Fibroblast of lung (primary cell): ENCODE measurements around the gene SOX30. TPM values are rescaled to one million over a fixed set of nuclear protein-coding genes. Genes with fewer than 3 reads are reported as not detected.

Experiments
- DNase-seq, 2 donors: peaks; one replicate each; pipeline versions ENCODE4 v3.0.0 to v3.0.0-alpha.2; 2010; ENCODE audit warnings: low read depth in 2 of 2
- H2AFZ ChIP-seq: 2 replicates; pipeline ENCODE4 v1.5.1; 2012; ENCODE audit warnings: low read length, control low read depth, inconsistent platforms
- H3K27ac ChIP-seq: 2 replicates; pipeline ENCODE4 v1.5.1; 2011; ENCODE audit warnings: low read length, control low read depth; ENCODE audit not compliant: insufficient read depth
- H3K27me3 ChIP-seq: 2 replicates; pipeline ENCODE4 v1.5.1; 2011; ENCODE audit warnings: mild to moderate bottlenecking, low read length; ENCODE audit not compliant: control insufficient read depth, insufficient read depth
- H3K36me3 ChIP-seq: 2 replicates; pipeline ENCODE4 v1.5.1; 2011; ENCODE audit warnings: low read length; ENCODE audit not compliant: control insufficient read depth, insufficient read depth
- H3K4me1 ChIP-seq: 2 replicates; pipeline ENCODE4 v1.5.1; 2011; ENCODE audit warnings: low read length; ENCODE audit not compliant: control insufficient read depth, insufficient read depth; ENCODE audit errors: extremely low read depth
- H3K4me2 ChIP-seq: 2 replicates; pipeline ENCODE4 v1.5.1; 2011; ENCODE audit warnings: low read length, control low read depth; ENCODE audit not compliant: insufficient read depth; ENCODE audit errors: extremely low read depth
- H3K4me3 ChIP-seq, 4 experiments: fragments of 200-600 bp in 1 of 4; sonication (generic) in 1 of 4; replicated peaks in 1 of 4; 2 replicates each; pipeline ENCODE4 v1.5.1; 2011 to 2016; ENCODE audit warnings: low read length in 4 of 4, low read depth in 3 of 4, mild to moderate bottlenecking in 3 of 4, control low read depth in 2 of 4, inconsistent platforms in 1 of 4, mixed read lengths in 1 of 4; ENCODE audit not compliant: insufficient read depth in 1 of 4; ENCODE audit errors: control extremely low read depth in 1 of 4
- H3K79me2 ChIP-seq: 2 replicates; pipeline ENCODE4 v1.5.1; 2012; ENCODE audit warnings: mild to moderate bottlenecking, low read length, inconsistent platforms; ENCODE audit not compliant: control insufficient read depth, insufficient read depth
- H3K9ac ChIP-seq: 2 replicates; pipeline ENCODE4 v1.5.1; 2011; ENCODE audit warnings: mild to moderate bottlenecking, low read length, control low read depth; ENCODE audit not compliant: insufficient read depth
- H3K9me3 ChIP-seq: 2 replicates; pipeline ENCODE4 v1.5.1; 2012; ENCODE audit warnings: low read depth, low read length; ENCODE audit not compliant: control insufficient read depth, insufficient read depth
- H4K20me1 ChIP-seq: 2 replicates; pipeline ENCODE4 v1.5.1; 2011; ENCODE audit warnings: low read length; ENCODE audit not compliant: control insufficient read depth, insufficient read depth; ENCODE audit errors: extremely low read depth
- CTCF ChIP-seq, 2 donors: IDR thresholded peaks in 1 of 2; conservative IDR thresholded peaks in 1 of 2; 1 replicate in 1 of 2; 2 replicates in 1 of 2; pipeline ENCODE4 v1.5.1; 2011 to 2012; ENCODE audit warnings: low read length in 2 of 2, control low read depth in 1 of 2, inconsistent platforms in 1 of 2, low read depth in 1 of 2, mild to moderate bottlenecking in 1 of 2
- EZH2 ChIP-seq: IDR thresholded peaks from 2 replicates; pipeline ENCODE4 v1.5.1; 2012; ENCODE audit warnings: low read length, control low read depth, mild to moderate bottlenecking; ENCODE audit errors: missing control alignments
- polyA plus RNA-seq, 2 donors: library from polyadenylated mRNA; depleted of rRNA in 1 of 2; stranded (reverse) in 1 of 2; unstranded in 1 of 2; fragments of >200 nt; gene quantifications; 2 replicates each; pipeline ENCODE4 v1.2.1, GENCODE V29; 2011 to 2012; ENCODE audit warnings: missing spikeins in 1 of 2
- total RNA-seq: library from RNA; depleted of rRNA; stranded (reverse); fragments of >200 nt; gene quantifications from 2 replicates; pipeline ENCODE4 v1.2.1, GENCODE V29; 2014

Gene SOX30
- total and polyA plus RNA-seq, 2 donors (not counting 1 experiment from before 2014, with no cell fraction given) = 0.02 TPM; not detected in 1

- Histone ChIP-seq H3K4me1 (peaks cover 3% of the 10 kb centered on the region), H3K27me3 (peaks cover 5% of the 10 kb centered on the region), H3K9ac (no peak overlapping the region), H3K4me3 (no peak overlapping the region), H3K4me2 (no peak overlapping the region), H4K20me1 (no peaks in the 10 kb centered on the region), H2AFZ (no peak overlapping the region), H3K36me3 (no peaks in the 10 kb centered on the region), H3K9me3 (no peaks in the 10 kb centered on the region), H3K79me2 (no peaks in the 10 kb centered on the region), H3K27ac (no peak overlapping the region)
- TF ChIP-seq CTCF (conservative IDR thresholded peaks at IDR 0.05 in 1 of 2, IDR thresholded peaks at IDR 0.05 in 1 of 2; ENCODE audit: low read depth in 1 of 2, low read length in 2 of 2) = no peak
- no peak for TF ChIP-seq EZH2
- no peak for DNase-seq
Measured at GRCh38 chr5:157672976-157673375, 20.7 kb upstream of the SOX30 start.

GRCh38 chr5:157671592-157672330 lies 19.5 kb upstream of the SOX30 start:
- Histone ChIP-seq H3K27me3 (peaks cover 5% of the 10 kb centered on the region), H3K27ac (no peak overlapping the region), H3K4me2 (peak overlapping the region; percentile 83), H3K9ac (no peak overlapping the region), H3K79me2 (no peaks in the 10 kb centered on the region), H4K20me1 (no peaks in the 10 kb centered on the region), H2AFZ (peak overlapping the region; percentile 96), H3K4me1 (peaks cover 3% of the 10 kb centered on the region), H3K36me3 (no peaks in the 10 kb centered on the region), H3K9me3 (no peaks in the 10 kb centered on the region), H3K4me3 (peak overlapping the region; percentile 57 to 73 (median 65))
- no peak for DNase-seq
- TF ChIP-seq CTCF (conservative IDR thresholded peaks at IDR 0.05 in 1 of 2, IDR thresholded peaks at IDR 0.05 in 1 of 2; ENCODE audit: low read depth in 1 of 2, low read length in 2 of 2) (no peak), EZH2 (no peak)

- no peaks in the 10 kb centered on the region for H4K20me1 ChIP-seq
- H3K27me3 ChIP-seq = peaks cover 5% of the 10 kb centered on the region
- H3K36me3 ChIP-seq = no peaks in the 10 kb centered on the region
- H3K9ac ChIP-seq = peak within 1 kb of the TSS; percentile 42
- no peaks in the 10 kb centered on the region for H3K79me2 ChIP-seq
- peaks cover 3% of the 10 kb centered on the region for H3K4me1 ChIP-seq
- H3K4me2 ChIP-seq = peak within 1 kb of the TSS; percentile 83
- peak; percentile 17 to 51 for DNase-seq
- TF ChIP-seq CTCF (conservative IDR thresholded peaks at IDR 0.05 in 1 of 2, IDR thresholded peaks at IDR 0.05 in 1 of 2; ENCODE audit: low read depth in 1 of 2, low read length in 2 of 2) (no peak), EZH2 (no peak)
- peak within 1 kb of the TSS; percentile 96 for H2AFZ ChIP-seq
- no peaks in the 10 kb centered on the region for H3K9me3 ChIP-seq
- H3K27ac ChIP-seq = no peak within 1 kb of the TSS
- peak within 1 kb of the TSS; percentile 57 to 73 (median 65) for H3K4me3 ChIP-seq
Measured at GRCh38 chr5:157670662-157671591, 18.7 kb upstream of the SOX30 start, which contains the start of gene C5orf52. Gene C5orf52, plus strand, starts transcription at chr5:157671533. Its CDS starts 82 bp downstream, at chr5:157671615.
